BLaER1 treated with 17β-estradiol and CSF1 and Interleukin-3, amounts not matched to agents 10 nM and 100 nM (cell line): ENCODE results near the gene YBX2.
A peak's percentile ranks its signal among the peaks of the same experiment; 100 is the strongest.

Experiments used
- H3K27ac ChIP-seq, 11 experiments: shearing (Covaris generic); formaldehyde crosslinking; 2 replicates each; pipeline ENCODE4 v1.8.1; 2022
- H3K27me3 ChIP-seq, 11 experiments: shearing (Covaris generic); formaldehyde crosslinking; 2 replicates each; pipeline ENCODE4 v1.8.1; 2022
- H3K36me3 ChIP-seq, 11 experiments: shearing (Covaris generic); formaldehyde crosslinking; 2 replicates each; pipeline ENCODE4 v1.8.1; 2022
- H3K4me1 ChIP-seq, 10 experiments: shearing (Covaris generic); formaldehyde crosslinking; 2 replicates each; pipeline ENCODE4 v1.8.1; 2022
- H3K4me2 ChIP-seq, 11 experiments: shearing (Covaris generic); formaldehyde crosslinking; 2 replicates each; pipeline ENCODE4 v1.8.1; 2022
- H3K4me3 ChIP-seq, 10 experiments: shearing (Covaris generic); formaldehyde crosslinking; 2 replicates each; pipeline ENCODE4 v1.8.1; 2022
- H3K9ac ChIP-seq, 11 experiments: shearing (Covaris generic); formaldehyde crosslinking; 2 replicates each; pipeline ENCODE4 v1.8.1; 2022
- H3K9me3 ChIP-seq, 11 experiments: shearing (Covaris generic); formaldehyde crosslinking; replicated peaks in 1 of 11; 2 replicates each; pipeline ENCODE4 v1.8.1; 2022
- H4K20me1 ChIP-seq, 11 experiments: shearing (Covaris generic); formaldehyde crosslinking; 2 replicates each; pipeline ENCODE4 v1.8.1; 2022
- Cebpa-rat ChIP-seq, 11 experiments: shearing (Covaris generic); IDR thresholded peaks; 2 replicates each; pipeline ENCODE4 v1.8.1; 2022

The YBX2 gene

DNA sequence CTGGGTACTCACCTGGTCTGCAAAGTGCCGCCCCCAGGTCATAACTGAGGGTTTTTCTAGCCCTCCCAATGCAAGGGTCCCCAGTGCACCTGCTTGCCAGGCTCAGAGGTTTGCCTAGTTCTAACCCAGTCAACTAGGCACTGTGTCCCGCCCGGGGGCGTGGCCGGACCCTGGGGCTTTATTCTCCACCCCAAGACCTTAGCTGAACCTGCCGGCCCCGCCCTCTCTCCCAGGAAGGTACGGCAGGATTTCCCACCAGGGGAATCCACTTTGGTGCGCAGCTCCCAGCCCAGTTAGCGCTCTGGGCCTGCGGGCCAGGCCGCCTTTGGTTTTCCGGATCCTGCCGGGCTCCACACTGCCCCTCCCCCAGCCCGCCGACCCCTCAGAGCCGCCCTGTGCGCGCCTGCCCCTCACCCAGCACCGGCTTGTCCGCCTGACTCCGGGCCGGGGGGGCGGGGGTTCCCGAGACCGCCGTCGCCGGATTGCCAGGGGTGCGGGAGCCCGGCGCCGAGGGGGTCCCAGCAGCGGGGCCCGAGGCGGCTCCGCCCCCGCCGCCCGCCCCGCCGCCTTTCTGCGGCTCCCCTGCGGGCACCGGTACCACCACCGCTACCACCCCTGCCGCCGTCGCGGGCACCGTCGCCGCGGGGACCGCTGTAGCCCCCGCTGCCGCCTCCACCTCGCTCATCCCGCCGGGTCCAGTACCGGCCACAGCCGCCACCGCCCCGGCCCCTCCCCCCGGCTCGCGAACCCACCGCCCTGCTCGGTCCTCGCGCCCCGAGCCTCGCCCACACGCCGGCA is 424 bp downstream of the YBX2 start:
- Histone ChIP-seq H3K4me1 (peaks cover 15 to 41% (median 37%) of the 10 kb centered on the region in 10 experiments), H4K20me1 (peaks cover 0 to 16% (median 0%) of the 10 kb centered on the region in 11 experiments; a peak in 3 of 22 replicates), H3K4me3 (no peak overlapping the region; a peak in 1 of 20 replicates), H3K9me3 (no peaks in the 10 kb centered on the region), H3K9ac (no peak overlapping the region), H3K36me3 (no peaks in the 10 kb centered on the region), H3K4me2 (peak overlapping the region in 9 of 11 experiments; percentile 76 to 90 (median 82); a peak in 14 of 22 replicates), H3K27ac (no peak overlapping the region), H3K27me3 (peaks cover 51 to 75% (median 63%) of the 10 kb centered on the region in 11 experiments)
- TF ChIP-seq Cebpa-rat (IDR thresholded peaks at IDR 0.05) = no peak

DNA sequence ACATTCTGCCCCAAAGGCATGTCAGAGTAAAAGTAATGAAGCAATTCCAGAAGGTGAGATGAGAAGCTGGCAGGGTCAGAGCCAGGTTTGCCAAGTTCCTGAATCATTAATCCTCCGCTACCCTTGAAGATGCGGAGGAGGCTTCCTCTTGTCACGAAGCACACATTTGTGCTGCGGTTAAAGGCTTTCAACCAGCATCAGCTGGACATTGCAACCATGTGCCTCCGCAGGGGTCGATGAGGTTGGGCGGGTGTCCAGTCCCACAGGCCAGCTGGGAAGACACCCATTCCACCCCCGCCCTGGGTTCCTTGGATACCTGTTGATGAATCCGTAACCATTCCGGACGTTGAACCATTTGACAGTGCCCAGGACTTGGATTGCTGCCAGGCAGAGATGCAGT is 1.3 kb downstream of the YBX2 start:
- Histone ChIP-seq H4K20me1 (peaks cover 0 to 16% (median 0%) of the 10 kb centered on the region in 11 experiments; a peak in 3 of 22 replicates), H3K4me2 (peak overlapping the region in 5 of 11 experiments; percentile 2 to 76 (median 14); a peak in 7 of 22 replicates), H3K27ac (no peak overlapping the region), H3K4me3 (no peak overlapping the region), H3K4me1 (peaks cover 15 to 41% (median 37%) of the 10 kb centered on the region in 10 experiments), H3K27me3 (peaks cover 51 to 79% (median 63%) of the 10 kb centered on the region in 11 experiments), H3K36me3 (no peaks in the 10 kb centered on the region), H3K9ac (no peak overlapping the region), H3K9me3 (no peaks in the 10 kb centered on the region)
- TF ChIP-seq Cebpa-rat (IDR thresholded peaks at IDR 0.05) = no peak

DNA sequence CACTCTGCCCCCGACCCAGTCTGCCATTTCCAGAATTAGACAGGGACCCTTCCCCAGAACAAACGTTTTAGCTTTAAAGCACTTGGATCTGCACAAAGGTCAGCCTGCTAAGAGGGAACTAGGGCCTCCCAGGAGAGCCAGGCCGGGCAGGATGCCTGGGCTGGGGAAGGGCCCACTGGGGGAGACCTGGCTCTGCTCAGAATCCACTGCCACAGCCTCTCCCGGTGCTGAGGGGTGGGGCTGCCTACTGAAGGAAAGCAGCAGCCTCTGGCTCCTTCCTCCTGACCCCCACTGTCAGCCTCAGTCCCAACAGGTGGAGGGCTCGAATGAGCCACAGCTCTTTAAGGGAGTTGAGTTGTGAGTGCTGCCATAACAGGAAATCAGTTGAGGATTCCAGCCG is 1.7 kb downstream of the YBX2 start:
- Histone ChIP-seq H3K4me2 (peak overlapping the region in 5 of 11 experiments; percentile 2 to 76 (median 14); a peak in 8 of 22 replicates), H4K20me1 (peaks cover 0 to 16% (median 0%) of the 10 kb centered on the region in 11 experiments; a peak in 3 of 22 replicates), H3K27ac (no peak overlapping the region), H3K9me3 (no peaks in the 10 kb centered on the region), H3K4me3 (no peak overlapping the region), H3K36me3 (no peaks in the 10 kb centered on the region), H3K9ac (no peak overlapping the region), H3K27me3 (peaks cover 51 to 83% (median 63%) of the 10 kb centered on the region in 11 experiments), H3K4me1 (peaks cover 15 to 41% (median 37%) of the 10 kb centered on the region in 10 experiments)
- TF ChIP-seq Cebpa-rat (IDR thresholded peaks at IDR 0.05) = no peak

DNA sequence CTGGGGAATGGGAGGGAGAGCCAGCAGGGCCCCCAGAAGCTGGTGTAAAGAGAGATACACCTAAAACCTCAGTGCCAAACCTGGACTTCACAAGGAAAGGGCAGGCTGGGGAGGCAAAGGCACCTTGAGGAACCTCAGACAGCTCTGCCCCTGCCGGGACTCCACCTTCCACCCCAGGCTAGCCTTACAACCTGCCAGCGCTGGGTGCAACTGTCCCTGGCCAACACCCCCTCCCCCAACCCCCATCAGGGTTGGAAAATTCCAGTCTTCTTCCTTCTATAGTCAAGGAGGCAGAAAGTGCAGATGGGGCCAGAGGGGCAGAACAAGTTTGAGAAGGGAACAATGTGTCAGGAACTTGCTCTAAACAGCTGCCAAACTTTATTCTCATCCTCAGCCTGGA is 2.2 kb downstream of the YBX2 start:
- no peak for TF ChIP-seq Cebpa-rat (IDR thresholded peaks at IDR 0.05)
- Histone ChIP-seq H3K4me3 (no peak overlapping the region), H3K9me3 (no peaks in the 10 kb centered on the region), H3K36me3 (no peaks in the 10 kb centered on the region), H3K27ac (no peak overlapping the region), H3K27me3 (peaks cover 51 to 81% (median 64%) of the 10 kb centered on the region in 11 experiments), H4K20me1 (peaks cover 0 to 16% (median 0%) of the 10 kb centered on the region in 11 experiments; a peak in 3 of 22 replicates), H3K4me2 (0 out of 22 replicates have a peak overlapping the region, but pooled peaks of 1 of the 11 experiments have one; percentile 2), H3K9ac (no peak overlapping the region), H3K4me1 (peaks cover 15 to 41% (median 37%) of the 10 kb centered on the region in 10 experiments)

DNA sequence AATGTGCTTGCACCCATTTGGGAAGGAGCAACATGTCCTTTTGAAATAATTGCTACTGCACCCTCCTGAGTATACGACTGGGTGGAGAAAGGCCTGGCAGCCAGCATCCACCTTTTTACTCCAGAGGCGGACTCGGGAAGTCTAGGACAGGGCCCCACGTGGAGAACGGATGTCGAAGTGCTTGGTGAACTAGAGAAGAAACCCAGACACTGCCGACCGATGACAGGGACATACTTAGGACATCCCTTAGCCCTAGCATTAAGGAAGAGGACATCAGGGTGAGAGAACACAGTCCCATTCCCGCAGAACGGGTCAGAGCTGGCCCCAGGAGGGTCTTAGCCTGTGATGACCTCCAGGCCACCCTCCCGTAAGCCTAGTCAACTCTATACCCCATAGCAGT is 3.8 kb downstream of the YBX2 start:
- Histone ChIP-seq H4K20me1 (peaks cover 0 to 13% (median 0%) of the 10 kb centered on the region in 11 experiments; a peak in 3 of 22 replicates), H3K4me2 (no peak overlapping the region), H3K9ac (no peak overlapping the region), H3K36me3 (no peaks in the 10 kb centered on the region), H3K27me3 (peaks cover 44 to 66% (median 52%) of the 10 kb centered on the region in 11 experiments), H3K9me3 (no peaks in the 10 kb centered on the region), H3K27ac (no peak overlapping the region), H3K4me1 (peaks cover 4 to 39% (median 36%) of the 10 kb centered on the region in 10 experiments; a peak in 19 of 20 replicates), H3K4me3 (no peak overlapping the region)
- TF ChIP-seq Cebpa-rat (IDR thresholded peaks at IDR 0.05) = no peak

DNA sequence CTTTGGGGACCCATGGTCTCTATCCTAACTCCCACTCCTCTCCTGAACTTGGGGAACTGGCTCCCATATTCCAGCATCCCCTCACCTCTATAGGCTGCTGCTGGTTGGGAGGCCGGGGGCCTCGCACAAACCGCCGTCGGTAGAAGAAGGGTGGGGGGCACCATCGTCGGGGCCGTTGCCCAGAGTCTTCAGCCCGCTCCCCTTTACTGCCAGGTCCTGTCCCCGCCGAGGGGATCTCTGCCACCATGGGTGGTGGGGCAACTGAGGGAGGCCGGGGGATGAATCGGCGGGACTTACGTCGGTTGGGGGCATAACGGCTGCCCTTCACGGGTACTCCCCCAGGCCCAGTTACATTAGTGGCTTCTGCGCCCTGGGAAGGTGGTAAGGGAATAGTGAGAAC is 4.3 kb downstream of the YBX2 start:
- no peak overlapping the region for H3K27ac ChIP-seq
- no peak for TF ChIP-seq Cebpa-rat (IDR thresholded peaks at IDR 0.05)
- no peak overlapping the region for H3K9ac ChIP-seq
- no peaks in the 10 kb centered on the region for H3K36me3 ChIP-seq
- H3K9me3 ChIP-seq = no peaks in the 10 kb centered on the region
- peaks cover 39 to 61% (median 47%) of the 10 kb centered on the region in 11 experiments for H3K27me3 ChIP-seq
- no peak overlapping the region for H3K4me3 ChIP-seq
- H4K20me1 ChIP-seq = peaks cover 0 to 11% (median 0%) of the 10 kb centered on the region in 11 experiments; a peak in 3 of 22 replicates
- H3K4me1 ChIP-seq = peaks cover 4 to 33% (median 30%) of the 10 kb centered on the region in 10 experiments; a peak in 19 of 20 replicates
- no peak overlapping the region for H3K4me2 ChIP-seq

DNA sequence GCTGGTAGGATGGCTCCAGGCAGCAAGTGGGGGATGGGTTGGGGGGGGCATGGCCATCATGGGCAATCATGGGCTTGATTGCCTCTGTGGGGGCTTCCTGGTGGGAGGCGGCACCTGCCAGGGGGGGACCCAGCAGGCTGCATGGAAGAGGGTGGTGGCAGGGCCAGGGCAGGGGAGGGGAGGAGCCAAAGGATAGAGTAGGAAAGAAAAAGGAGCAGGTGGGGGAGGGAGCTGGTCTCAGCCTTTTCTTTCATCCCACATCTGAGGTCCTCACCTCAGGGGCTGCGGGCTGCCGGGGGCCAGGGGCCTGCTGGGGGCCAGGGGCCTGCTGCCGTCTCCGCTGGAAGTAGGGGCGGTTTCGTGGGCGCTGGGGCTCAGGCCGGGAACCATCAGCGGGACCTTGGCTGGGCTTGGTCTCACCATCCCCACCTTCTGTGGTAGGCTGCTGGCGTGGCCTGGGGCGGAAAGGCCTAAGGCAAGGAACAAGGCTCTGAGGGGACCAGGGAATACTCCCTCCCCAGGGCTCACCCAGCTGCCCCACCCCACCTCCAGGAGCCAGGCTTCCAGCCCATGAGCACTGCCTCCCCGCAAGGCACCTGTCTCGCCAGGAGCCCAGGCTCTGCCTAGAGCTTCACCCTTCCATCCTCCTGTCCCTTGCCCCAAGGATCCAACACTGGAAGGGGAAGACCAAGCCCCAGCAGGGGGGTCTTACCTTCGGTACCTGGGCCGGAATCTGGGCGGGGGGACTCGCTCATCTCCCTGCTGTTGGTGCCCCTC is 5.0 kb downstream of the YBX2 start:
- Histone ChIP-seq H3K4me1 (peaks cover 0 to 29% (median 25%) of the 10 kb centered on the region in 10 experiments; a peak in 17 of 20 replicates), H3K27ac (no peak overlapping the region), H3K4me2 (no peak overlapping the region), H3K36me3 (no peaks in the 10 kb centered on the region), H3K9me3 (no peaks in the 10 kb centered on the region), H3K4me3 (no peak overlapping the region), H3K9ac (no peak overlapping the region), H3K27me3 (peaks cover 32 to 53% (median 40%) of the 10 kb centered on the region in 11 experiments), H4K20me1 (peaks cover 0 to 11% (median 0%) of the 10 kb centered on the region in 11 experiments; a peak in 3 of 22 replicates)
- no peak for TF ChIP-seq Cebpa-rat (IDR thresholded peaks at IDR 0.05)

DNA sequence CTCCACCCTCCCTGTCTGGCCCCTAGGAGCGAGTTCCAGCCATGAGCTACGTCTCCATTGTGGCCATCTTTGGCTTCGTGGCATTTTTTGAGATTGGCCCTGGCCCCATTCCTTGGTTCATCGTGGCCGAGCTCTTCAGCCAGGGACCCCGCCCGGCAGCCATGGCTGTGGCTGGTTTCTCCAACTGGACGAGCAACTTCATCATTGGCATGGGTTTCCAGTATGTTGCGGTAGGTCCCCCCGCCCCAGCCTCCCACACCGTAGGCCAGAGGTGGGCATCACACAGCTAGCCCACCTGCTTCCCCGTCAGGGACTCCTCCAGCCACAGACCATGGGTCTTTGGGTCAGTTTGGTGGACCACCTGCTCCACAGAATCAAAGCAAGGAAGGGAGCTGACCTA is 8.8 kb downstream of the YBX2 start:
- Histone ChIP-seq H3K27ac (no peak overlapping the region), H3K27me3 (peaks cover 8 to 29% (median 16%) of the 10 kb centered on the region in 11 experiments; a peak in 20 of 22 replicates), H4K20me1 (no peaks in the 10 kb centered on the region; a peak in 2 of 22 replicates), H3K36me3 (no peaks in the 10 kb centered on the region), H3K4me3 (no peak overlapping the region), H3K9ac (no peak overlapping the region), H3K9me3 (no peaks in the 10 kb centered on the region), H3K4me1 (peaks cover 26 to 42% (median 35%) of the 10 kb centered on the region in 10 experiments), H3K4me2 (no peak overlapping the region)
- TF ChIP-seq Cebpa-rat (IDR thresholded peaks at IDR 0.05) = no peak

DNA sequence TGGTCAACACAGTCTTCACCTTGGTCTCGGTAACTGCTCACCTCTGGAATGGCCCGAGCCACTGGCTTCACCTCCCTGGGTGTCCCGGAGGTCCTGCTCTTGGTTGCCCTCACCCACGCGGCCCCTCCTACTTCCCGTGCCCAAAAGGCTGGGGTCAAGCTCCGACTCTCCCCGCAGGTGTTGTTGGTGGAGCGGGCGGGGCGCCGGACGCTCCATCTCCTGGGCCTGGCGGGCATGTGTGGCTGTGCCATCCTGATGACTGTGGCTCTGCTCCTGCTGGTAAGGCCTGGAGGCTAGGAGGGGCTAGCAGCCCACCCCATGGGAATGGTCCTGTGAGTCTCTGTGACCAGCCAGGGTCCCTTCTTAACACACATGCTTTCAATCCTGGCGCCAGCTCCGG is 9.5 kb downstream of the YBX2 start:
- H3K9ac ChIP-seq = no peak overlapping the region
- H3K9me3 ChIP-seq = no peaks in the 10 kb centered on the region
- no peak overlapping the region for H3K27ac ChIP-seq
- no peak overlapping the region for H3K4me2 ChIP-seq
- TF ChIP-seq Cebpa-rat (IDR thresholded peaks at IDR 0.05) = no peak
- no peaks in the 10 kb centered on the region; a peak in 2 of 22 replicates for H4K20me1 ChIP-seq
- H3K36me3 ChIP-seq = no peaks in the 10 kb centered on the region
- H3K27me3 ChIP-seq = peaks cover 7 to 21% (median 11%) of the 10 kb centered on the region in 11 experiments; a peak in 19 of 22 replicates
- H3K4me1 ChIP-seq = peaks cover 26 to 46% (median 36%) of the 10 kb centered on the region in 10 experiments
- no peak overlapping the region for H3K4me3 ChIP-seq
